Vagina (tissue), 2 donors: ENCODE results near the gene DNAL1.

Experiments
- POLR2A ChIP-seq, 2 donors: fragments of 450-650 bp; IDR thresholded peaks; one replicate each; pipeline ENCODE4 v1.6.1; 2017; ENCODE audit warnings: antibody characterized with exemption in 2 of 2, mild to moderate bottlenecking in 2 of 2, moderate library complexity in 2 of 2
- TF ChIP-seq, protein P1 (sequence below), 3 experiments: fragments of 450-650 bp in 2 of 3; fragments of 200-600 bp in 1 of 3; sonication (generic) in 1 of 3; IDR thresholded peaks; one replicate each; pipeline ENCODE4 v1.5.1; 2017 to 2019; ENCODE audit warnings: antibody characterized with exemption in 3 of 3, mild to moderate bottlenecking in 2 of 3, moderate library complexity in 2 of 3

DNA sequence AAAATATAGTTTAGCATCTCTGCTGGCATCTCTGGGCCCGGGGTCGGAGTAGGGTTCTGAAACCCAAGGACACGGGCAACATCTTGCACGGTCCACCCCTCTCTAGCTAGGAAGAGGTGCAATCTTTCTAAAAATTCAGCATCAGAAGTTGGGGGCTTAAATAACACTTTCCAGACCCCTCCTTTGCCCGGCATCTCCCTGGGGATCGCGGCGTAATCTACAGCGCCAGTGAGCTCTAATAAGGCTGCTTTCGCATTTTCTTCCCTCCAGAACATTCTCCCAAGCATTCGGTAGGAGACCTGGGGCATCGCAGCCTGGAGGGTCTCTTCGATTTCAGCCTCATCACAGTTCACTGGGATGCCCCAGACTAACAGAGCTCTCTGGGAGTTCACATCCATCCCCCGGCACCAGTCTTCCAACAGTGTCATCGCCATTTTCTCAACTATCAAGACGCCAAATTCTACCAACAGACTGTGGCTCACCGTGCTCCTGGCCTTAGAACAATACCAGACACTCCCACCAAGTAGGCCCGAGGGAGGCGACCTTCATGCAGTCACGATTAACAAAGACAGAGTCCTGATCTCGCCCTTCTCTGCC is 68.5 kb downstream of the DNAL1 start:
- TF ChIP-seq, protein P1, sequence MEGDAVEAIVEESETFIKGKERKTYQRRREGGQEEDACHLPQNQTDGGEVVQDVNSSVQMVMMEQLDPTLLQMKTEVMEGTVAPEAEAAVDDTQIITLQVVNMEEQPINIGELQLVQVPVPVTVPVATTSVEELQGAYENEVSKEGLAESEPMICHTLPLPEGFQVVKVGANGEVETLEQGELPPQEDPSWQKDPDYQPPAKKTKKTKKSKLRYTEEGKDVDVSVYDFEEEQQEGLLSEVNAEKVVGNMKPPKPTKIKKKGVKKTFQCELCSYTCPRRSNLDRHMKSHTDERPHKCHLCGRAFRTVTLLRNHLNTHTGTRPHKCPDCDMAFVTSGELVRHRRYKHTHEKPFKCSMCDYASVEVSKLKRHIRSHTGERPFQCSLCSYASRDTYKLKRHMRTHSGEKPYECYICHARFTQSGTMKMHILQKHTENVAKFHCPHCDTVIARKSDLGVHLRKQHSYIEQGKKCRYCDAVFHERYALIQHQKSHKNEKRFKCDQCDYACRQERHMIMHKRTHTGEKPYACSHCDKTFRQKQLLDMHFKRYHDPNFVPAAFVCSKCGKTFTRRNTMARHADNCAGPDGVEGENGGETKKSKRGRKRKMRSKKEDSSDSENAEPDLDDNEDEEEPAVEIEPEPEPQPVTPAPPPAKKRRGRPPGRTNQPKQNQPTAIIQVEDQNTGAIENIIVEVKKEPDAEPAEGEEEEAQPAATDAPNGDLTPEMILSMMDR (IDR thresholded peaks at IDR 0.05): no peak
- no peak for TF ChIP-seq POLR2A (IDR thresholded peaks at IDR 0.05)
